Activated T-helper 9 cell treated with anti-CD3 and anti-CD28 coated beads, Interleukin-2, amount 50 U/mL, for 16 hours (primary cell): ENCODE data around the gene C10orf71.

ENCODE experiments used
- DNase-seq: peaks from one replicate; pipeline ENCODE4 v3.0.0-alpha.2; 2020; ENCODE audit warnings: low read depth

The C10orf71 gene

GRCh38 chr10:49295297-49295696 lies 3.7 kb upstream of the C10orf71 start:
- DNase-seq, result no peak

GRCh38 chr10:49296382-49296781 lies 2.6 kb upstream of the C10orf71 start:
- DNase-seq, result no peak

GRCh38 chr10:49296836-49297235 lies 2.1 kb upstream of the C10orf71 start:
- DNase-seq, result no peak

GRCh38 chr10:49297818-49298670 lies 926 bp upstream of the C10orf71 start:
- no peak for DNase-seq

GRCh38 chr10:49298671-49298982 lies 343 bp upstream of the C10orf71 start:
- no peak for DNase-seq

GRCh38 chr10:49299816-49300139 lies 808 bp downstream of the C10orf71 start:
- no peak for DNase-seq

- no peak for DNase-seq
These were observed 1.4 kb downstream of the C10orf71 start for GRCh38 chr10:49300140-49300974.

GRCh38 chr10:49301302-49301701 lies 2.3 kb downstream of the C10orf71 start:
- no peak for DNase-seq

- no peak for DNase-seq
These were observed 3.1 kb downstream of the C10orf71 start for GRCh38 chr10:49302088-49302487.

GRCh38 chr10:49303711-49304110 lies 4.7 kb downstream of the C10orf71 start:
- no peak for DNase-seq

- DNase-seq, result no peak
These were observed 5.2 kb downstream of the C10orf71 start for GRCh38 chr10:49304137-49304536.

- no peak for DNase-seq
These were observed 9.0 kb downstream of the C10orf71 start for GRCh38 chr10:49307921-49308320.

- DNase-seq, result no peak
These were observed 9.9 kb downstream of the C10orf71 start for GRCh38 chr10:49308881-49309280.

- no peak for DNase-seq
These were observed 10.9 kb downstream of the C10orf71 start for GRCh38 chr10:49309691-49310411.

GRCh38 chr10:49310460-49310859 lies 11.5 kb downstream of the C10orf71 start:
- no peak for DNase-seq

- DNase-seq, result no peak
These were observed 12.1 kb downstream of the C10orf71 start for GRCh38 chr10:49310901-49311554.

- no peak for DNase-seq
These were observed 12.7 kb downstream of the C10orf71 start for GRCh38 chr10:49311555-49312236.

- no peak for DNase-seq
These were observed 13.4 kb downstream of the C10orf71 start for GRCh38 chr10:49312246-49312869.

- no peak for DNase-seq
These were observed 14.6 kb downstream of the C10orf71 start for GRCh38 chr10:49313501-49314070.

- no peak for DNase-seq
These were observed 15.8 kb downstream of the C10orf71 start for GRCh38 chr10:49314806-49315205.

- DNase-seq, result no peak
These were observed 19.1 kb downstream of the C10orf71 start for GRCh38 chr10:49318028-49318427.
